ENCODE measurements around the gene RAB20. TPM values are rescaled to one million over a fixed set of nuclear protein-coding genes. Genes with fewer than 3 reads are reported as not detected.
"Not testable (repeated sequence)": the region's sequence is repeated elsewhere in the genome, so short reads cannot be mapped to it uniquely, and the experiment has no call there.

RAB20 gene
- total RNA-seq, 1 experiment from 2014 or later = 10.6 TPM

GRCh38 chr13:110498765-110499164, 62.8 kb downstream of the RAB20 start (continued):
- TF ChIP-seq, protein P1, sequence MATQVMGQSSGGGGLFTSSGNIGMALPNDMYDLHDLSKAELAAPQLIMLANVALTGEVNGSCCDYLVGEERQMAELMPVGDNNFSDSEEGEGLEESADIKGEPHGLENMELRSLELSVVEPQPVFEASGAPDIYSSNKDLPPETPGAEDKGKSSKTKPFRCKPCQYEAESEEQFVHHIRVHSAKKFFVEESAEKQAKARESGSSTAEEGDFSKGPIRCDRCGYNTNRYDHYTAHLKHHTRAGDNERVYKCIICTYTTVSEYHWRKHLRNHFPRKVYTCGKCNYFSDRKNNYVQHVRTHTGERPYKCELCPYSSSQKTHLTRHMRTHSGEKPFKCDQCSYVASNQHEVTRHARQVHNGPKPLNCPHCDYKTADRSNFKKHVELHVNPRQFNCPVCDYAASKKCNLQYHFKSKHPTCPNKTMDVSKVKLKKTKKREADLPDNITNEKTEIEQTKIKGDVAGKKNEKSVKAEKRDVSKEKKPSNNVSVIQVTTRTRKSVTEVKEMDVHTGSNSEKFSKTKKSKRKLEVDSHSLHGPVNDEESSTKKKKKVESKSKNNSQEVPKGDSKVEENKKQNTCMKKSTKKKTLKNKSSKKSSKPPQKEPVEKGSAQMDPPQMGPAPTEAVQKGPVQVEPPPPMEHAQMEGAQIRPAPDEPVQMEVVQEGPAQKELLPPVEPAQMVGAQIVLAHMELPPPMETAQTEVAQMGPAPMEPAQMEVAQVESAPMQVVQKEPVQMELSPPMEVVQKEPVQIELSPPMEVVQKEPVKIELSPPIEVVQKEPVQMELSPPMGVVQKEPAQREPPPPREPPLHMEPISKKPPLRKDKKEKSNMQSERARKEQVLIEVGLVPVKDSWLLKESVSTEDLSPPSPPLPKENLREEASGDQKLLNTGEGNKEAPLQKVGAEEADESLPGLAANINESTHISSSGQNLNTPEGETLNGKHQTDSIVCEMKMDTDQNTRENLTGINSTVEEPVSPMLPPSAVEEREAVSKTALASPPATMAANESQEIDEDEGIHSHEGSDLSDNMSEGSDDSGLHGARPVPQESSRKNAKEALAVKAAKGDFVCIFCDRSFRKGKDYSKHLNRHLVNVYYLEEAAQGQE (IDR thresholded peaks at IDR 0.05; ENCODE audit: low read depth) = no peak
- TF ChIP-seq POLR2A (IDR thresholded peaks at IDR 0.05; ENCODE audit: borderline replicate concordance, extremely low read depth, insufficient read depth, insufficient read length) (no peak), YY1 (IDR thresholded peaks at IDR 0.05; ENCODE audit: extremely low read depth, insufficient replicate concordance, low read depth, low read length) (no peak), EZH2 (IDR thresholded peaks at IDR 0.05) (no peak), CBX3 (IDR thresholded peaks at IDR 0.05; ENCODE audit: low read depth) (no peak), JUND (IDR thresholded peaks at IDR 0.05) (no peak), SIN3A (IDR thresholded peaks at IDR 0.05; ENCODE audit: low read depth) (no peak), ZNF274 (IDR thresholded peaks at IDR 0.05; ENCODE audit: low read depth, low read length) (no peak)

DNA sequence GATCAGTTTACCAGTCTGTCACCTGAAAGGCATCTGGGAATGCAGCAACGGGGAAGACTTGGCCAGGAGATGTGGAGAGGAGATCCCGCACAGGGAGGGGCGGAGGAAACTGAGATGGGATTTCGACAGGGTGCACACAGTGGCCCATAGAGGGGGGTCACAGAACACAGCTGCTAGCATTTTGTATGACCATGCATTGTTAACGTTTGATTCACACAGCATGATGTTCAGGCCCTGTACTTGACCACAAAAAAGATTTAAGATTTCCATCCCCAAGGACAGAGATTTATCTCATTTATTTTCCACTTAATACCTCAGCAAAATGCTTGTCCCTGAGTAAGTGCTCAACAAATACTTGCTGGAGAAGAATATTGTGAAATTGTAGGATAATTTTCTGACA, 63.2 kb downstream of the RAB20 start:
- H3K9me2 ChIP-seq (ENCODE audit: insufficient read depth) = no peaks in the 10 kb centered on the region
- BruUV-seq (replicated peaks) = no TSS peak
- H3K4me1 ChIP-seq (ENCODE audit: control insufficient read depth in 1 of 2, insufficient read depth in 2 of 2, low read length in 2 of 2) = peaks cover 0 to 11% of the 10 kb centered on the region in 2 experiments; a peak in 1 of 4 replicates
- H3K4me2 ChIP-seq (ENCODE audit: low read length) = no peak overlapping the region
- no peaks in the 10 kb centered on the region for H3K79me2 ChIP-seq (ENCODE audit: insufficient read depth, low read length)
- no peak overlapping the region for H2AFZ ChIP-seq (ENCODE audit: low read depth, low read length, poor library complexity, severe bottlenecking)
- CTCF ChIA-PET = no interaction called here
- DNase-seq (ENCODE audit: low read depth, low spot score) (no peak), ATAC-seq (no peak)
- TF ChIP-seq CEBPB (IDR thresholded peaks at IDR 0.05; ENCODE audit: low read depth) = no peak
- no peak for TF ChIP-seq SIN3A (IDR thresholded peaks at IDR 0.05; ENCODE audit: low read depth)
- no peak for TF ChIP-seq JUND (IDR thresholded peaks at IDR 0.05)
- no peak for TF ChIP-seq ZNF274 (IDR thresholded peaks at IDR 0.05; ENCODE audit: low read depth, low read length)
- no peak for TF ChIP-seq EZH2 (IDR thresholded peaks at IDR 0.05)
- POLR2A ChIA-PET = no interaction called here
- H3K4me3 ChIP-seq (replicated peaks in 1 of 2; ENCODE audit: low read depth in 1 of 2, low read length in 2 of 2) = no peak overlapping the region
- RAD21 ChIA-PET (ENCODE audit: low non-redundant PET in 1 of 2, low total read pairs in 2 of 2, uncharacterized antibody in 2 of 2, unreplicated experiment in 2 of 2) = no interaction called here
- intact Hi-C loops (cut with micrococcal nuclease) = no loop called here
- no peaks in the 10 kb centered on the region for H3K9me3 ChIP-seq (ENCODE audit: control insufficient read depth in 1 of 2, insufficient read depth in 1 of 2, low read depth in 1 of 2, low read length in 2 of 2)
- H3K27ac ChIP-seq (ENCODE audit: low read depth, low read length) = no peak overlapping the region
- no peak overlapping the region for H3K9ac ChIP-seq (ENCODE audit: low read length)
- H3K27me3 ChIP-seq (ENCODE audit: insufficient read depth, low read length) = no peaks in the 10 kb centered on the region
- no peaks in the 10 kb centered on the region for H4K20me1 ChIP-seq (ENCODE audit: insufficient read depth)
- no peaks in the 10 kb centered on the region for H3K36me3 ChIP-seq (ENCODE audit: control insufficient read depth in 1 of 2, insufficient read depth in 2 of 2, low read length in 2 of 2)

GRCh38 chr13:110497896-110498295, 63.6 kb downstream of the RAB20 start:
- H3K9me3 ChIP-seq (ENCODE audit: control insufficient read depth in 1 of 2, insufficient read depth in 1 of 2, low read depth in 1 of 2, low read length in 2 of 2); H2AFZ ChIP-seq (ENCODE audit: low read depth, low read length, poor library complexity, severe bottlenecking); H3K27me3 ChIP-seq (ENCODE audit: insufficient read depth, low read length); H3K9ac ChIP-seq (ENCODE audit: low read length); CTCF ChIA-PET; POLR2A ChIA-PET; H4K20me1 ChIP-seq (ENCODE audit: insufficient read depth); H3K27ac ChIP-seq (ENCODE audit: low read depth, low read length); H3K4me3 ChIP-seq (replicated peaks in 1 of 2; ENCODE audit: low read depth in 1 of 2, low read length in 2 of 2); RAD21 ChIA-PET (ENCODE audit: low non-redundant PET in 1 of 2, low total read pairs in 2 of 2, uncharacterized antibody in 2 of 2, unreplicated experiment in 2 of 2); H3K4me2 ChIP-seq (ENCODE audit: low read length); intact Hi-C loops (cut with micrococcal nuclease); ATAC-seq; H3K36me3 ChIP-seq (ENCODE audit: control insufficient read depth in 1 of 2, insufficient read depth in 2 of 2, low read length in 2 of 2); DNase-seq (ENCODE audit: low read depth, low spot score); BruUV-seq (replicated peaks); H3K9me2 ChIP-seq (ENCODE audit: insufficient read depth); H3K79me2 ChIP-seq (ENCODE audit: insufficient read depth, low read length): not testable (repeated sequence)
- H3K4me1 ChIP-seq (ENCODE audit: control insufficient read depth in 1 of 2, insufficient read depth in 2 of 2, low read length in 2 of 2) = peaks cover 0 to 11% of the 10 kb centered on the region in 2 experiments; a peak in 1 of 4 replicates

All from HCT116 (cell line).